HG02884 (cell line): Measurements from ENCODE around the gene AHCY.
"Not testable (repeated sequence)": the region's sequence is repeated elsewhere in the genome, so short reads cannot be mapped to it uniquely, and the experiment has no call there.

ENCODE experiments used
- ATAC-seq: cut with Tn5 transposase; IDR thresholded peaks from one replicate; pipeline ENCODE4 v1.9.1; 2021; ENCODE audit warnings: mild to moderate bottlenecking, moderate library complexity; ENCODE audit not compliant: unreplicated experiment

Gene AHCY

DNA sequence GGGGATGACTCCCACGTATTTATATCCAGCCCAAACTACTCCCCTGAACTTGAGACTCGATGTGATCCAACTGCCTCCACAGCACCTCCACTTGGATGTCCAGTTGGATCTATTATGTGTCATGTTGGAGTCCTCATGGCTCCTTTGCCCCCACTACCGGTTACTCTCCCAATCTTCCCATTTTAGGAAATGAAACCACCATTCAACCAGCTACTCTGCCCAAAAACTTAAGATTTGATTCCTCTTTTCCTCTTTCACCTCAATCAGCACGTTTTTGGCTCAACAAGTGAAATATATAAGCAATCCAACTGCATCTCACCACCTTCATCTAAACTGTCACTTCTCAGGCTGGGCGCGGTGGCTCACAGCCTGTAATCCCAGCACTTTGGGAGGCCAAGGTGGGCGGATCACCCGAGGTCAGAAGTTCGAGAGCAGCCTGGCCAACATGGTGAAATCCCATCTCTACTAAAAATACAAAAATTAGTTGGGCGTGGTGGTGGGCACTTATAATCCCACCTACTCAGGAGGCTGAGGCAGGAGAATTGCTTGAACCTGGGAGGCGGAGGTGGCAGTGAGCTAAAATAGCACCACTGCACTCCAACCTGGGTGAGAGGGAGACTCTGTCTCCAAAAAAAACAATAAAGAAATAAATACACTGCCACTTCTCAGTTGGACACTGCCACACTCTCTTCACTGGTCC, 3.4 kb downstream of the AHCY start:
- ATAC-seq, result no peak

- ATAC-seq, result not testable (repeated sequence)
These were observed 4.8 kb downstream of the AHCY start for GRCh38 chr20:34298294-34298784.

DNA sequence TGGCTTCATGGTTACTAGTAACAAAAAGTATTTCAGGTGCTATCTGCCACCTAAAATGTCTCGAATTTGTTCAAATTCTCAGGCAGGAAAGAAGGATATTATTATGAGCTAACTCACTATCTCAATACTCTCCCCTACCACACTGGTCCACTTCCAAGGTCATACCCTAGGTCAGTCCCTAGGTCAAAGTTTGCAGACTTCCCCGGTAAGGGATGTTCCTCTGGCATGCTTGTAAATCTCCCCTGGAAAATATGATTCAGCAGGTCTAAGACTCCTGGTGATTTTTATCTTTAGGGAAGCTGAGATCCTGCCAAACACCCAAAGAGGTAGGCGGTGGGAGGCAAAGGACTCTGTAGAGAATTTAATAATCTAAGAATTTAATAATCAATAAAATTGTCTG, 6.7 kb downstream of the AHCY start:
- no peak for ATAC-seq

DNA sequence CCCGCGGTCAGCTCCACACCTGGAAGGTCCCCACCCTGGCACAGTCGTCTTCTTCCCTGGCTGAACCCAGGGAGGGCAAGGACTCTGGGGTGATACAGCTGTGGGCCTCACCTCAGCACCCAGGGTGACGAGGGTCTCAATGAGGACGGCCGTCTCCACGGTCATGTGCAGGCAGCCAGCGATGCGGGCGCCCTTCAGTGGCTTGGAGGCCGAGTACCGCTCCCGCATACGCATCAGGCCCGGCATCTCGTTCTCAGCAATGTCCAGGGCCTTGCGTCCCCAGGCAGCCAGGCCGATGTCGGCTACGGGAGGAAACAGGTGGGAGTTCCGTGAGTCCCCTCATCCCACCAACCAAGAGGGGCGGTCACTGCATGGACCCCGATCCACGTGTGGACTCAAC, 7.9 kb downstream of the AHCY start:
- no peak for ATAC-seq

GRCh38 chr20:34294563-34294962, 8.6 kb downstream of the AHCY start:
- ATAC-seq, result no peak

GRCh38 chr20:34293589-34293988, 9.6 kb downstream of the AHCY start:
- ATAC-seq, result no peak

DNA sequence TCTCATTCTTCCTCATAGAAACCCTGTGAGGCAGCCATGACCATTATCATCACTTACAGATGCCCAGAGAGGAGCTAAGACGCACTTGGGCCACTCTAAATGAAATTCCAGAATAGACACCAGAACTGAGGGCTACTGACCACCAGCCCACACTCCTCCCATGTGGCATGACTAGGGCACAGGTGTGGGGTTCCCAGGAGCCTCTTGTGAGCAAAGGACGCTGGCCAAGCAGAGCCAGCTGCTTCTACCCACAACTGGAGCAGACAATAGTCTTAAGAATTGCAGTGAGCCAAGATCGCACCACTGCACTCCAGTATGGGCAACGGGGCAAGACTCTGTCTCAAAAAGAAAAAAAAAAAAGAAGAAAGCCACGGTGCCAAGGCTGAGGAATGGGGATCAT, 10.0 kb downstream of the AHCY start:
- ATAC-seq, result no peak

- no peak for ATAC-seq
These were observed 10.7 kb downstream of the AHCY start for GRCh38 chr20:34292496-34292895.

DNA sequence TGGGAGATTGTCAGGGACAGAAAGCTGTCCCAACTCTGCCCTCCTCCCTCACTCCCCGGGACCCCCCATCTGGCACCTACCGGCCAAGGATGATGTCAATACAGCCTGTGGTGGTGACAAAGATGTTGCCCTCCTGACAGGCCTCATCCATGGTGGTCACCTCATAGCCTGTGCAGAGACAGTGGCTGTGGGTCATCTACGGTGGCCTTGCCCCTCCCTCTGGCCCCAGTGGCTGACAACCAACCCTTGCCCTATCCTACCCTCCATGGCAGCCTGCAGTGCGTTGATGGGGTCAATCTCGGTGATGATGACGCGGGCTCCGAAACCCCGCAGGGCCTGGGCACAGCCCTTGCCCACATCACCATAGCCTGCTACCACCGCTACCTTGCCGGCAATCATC, 12.7 kb downstream of the AHCY start:
- no peak for ATAC-seq

DNA sequence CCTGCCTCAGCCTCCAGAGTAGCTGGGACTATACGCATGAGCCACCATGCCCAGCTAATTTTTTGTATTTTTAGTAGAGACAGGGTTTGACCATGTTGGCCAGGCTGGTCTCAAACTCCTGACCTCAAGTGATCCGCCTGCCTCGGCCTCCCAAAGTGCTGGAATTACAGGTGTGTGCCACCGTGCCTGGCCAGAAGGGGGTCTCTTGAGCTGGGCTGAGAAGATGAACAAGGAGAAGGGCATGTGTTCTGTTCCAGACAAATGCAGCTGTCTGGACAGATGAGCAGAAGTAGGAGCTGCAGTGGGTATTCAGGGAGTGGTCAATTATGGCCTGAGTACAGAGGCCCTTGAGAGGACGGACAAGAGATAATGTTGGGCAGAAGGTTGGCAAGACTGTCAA, 15.7 kb downstream of the AHCY start:
- ATAC-seq, result not testable (repeated sequence)

DNA sequence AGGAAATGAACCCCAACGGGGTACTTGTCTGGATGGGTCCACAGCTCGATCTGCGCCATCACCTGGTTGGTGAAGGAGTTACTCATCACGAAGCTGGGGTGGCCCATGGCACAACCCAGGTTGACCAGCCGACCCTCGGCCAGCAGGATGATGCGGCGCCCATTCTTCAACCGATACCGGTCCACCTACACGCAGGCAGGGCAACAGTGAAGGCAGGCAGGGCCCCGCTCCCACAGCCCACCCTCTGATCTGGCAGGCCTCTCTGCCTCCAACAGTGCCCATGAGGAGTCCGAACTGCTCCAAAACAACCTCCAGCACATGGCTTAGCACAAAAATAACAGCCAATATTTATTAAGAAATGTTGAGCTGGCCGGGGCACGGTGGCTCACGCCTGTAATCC, 17.7 kb downstream of the AHCY start:
- ATAC-seq, result no peak

DNA sequence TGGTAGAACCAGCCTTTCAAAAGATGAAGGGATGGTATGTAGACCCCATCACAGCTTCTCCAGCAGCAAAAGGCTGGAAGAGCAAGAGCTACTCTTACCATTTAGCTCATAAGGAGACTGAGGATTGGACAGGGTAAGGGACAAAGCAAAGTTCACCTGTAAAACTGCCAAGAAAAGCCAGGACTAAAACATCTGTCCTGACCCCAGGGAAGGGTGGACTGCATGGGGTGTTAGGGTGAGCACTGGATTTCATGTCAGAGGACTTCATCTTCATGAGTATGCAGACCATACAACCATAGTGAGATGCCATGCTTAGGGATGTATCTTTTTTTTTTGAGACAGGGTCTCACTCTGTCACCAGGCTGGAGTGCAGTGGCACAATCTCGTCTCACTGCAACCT, 19.3 kb downstream of the AHCY start:
- ATAC-seq, result no peak

GRCh38 chr20:34282041-34282440, 21.1 kb downstream of the AHCY start:
- ATAC-seq, result no peak

DNA sequence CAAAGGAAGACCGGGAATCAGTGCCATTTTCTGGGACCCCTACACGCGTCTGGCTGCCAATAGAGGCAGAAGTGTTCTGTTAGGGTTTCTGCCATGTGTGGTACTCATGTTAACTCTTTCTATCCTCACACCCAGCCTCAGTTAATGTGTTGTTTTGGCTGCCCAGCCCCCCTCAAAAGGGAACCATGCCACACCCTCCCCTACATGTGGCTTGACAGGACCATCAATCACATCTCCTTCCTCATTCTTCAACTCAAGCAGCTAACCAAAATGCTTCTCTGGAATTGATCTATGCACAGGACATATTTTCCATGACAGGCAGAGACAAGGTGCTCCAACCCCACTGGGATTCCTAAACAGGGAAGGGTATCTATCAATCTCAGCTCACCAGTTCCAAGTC, 22.0 kb downstream of the AHCY start:
- no peak for ATAC-seq

GRCh38 chr20:34274694-34275093, 28.5 kb downstream of the AHCY start:
- ATAC-seq, result no peak

DNA sequence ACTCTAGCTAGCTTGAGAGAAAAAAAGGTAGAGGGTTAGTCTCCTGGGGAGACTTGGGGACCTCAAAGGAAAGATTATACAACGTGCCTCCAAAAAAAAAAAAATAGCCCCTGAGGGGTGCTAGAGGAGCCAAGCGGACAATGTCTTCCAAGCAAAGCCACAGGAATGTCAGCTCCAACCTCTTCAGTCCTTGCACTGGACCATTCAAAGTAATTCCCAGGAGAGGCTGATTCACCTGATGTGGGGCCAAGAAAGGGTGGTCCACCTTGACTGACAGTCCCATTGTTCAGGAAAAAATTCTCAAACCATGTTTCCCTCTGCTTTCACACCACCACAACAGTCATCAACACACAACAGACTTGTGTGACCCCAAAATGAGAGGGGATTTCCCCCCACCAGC, 31.2 kb downstream of the AHCY start:
- no peak for ATAC-seq

GRCh38 chr20:34269996-34270627, 33.0 kb downstream of the AHCY start:
- ATAC-seq, result no peak

DNA sequence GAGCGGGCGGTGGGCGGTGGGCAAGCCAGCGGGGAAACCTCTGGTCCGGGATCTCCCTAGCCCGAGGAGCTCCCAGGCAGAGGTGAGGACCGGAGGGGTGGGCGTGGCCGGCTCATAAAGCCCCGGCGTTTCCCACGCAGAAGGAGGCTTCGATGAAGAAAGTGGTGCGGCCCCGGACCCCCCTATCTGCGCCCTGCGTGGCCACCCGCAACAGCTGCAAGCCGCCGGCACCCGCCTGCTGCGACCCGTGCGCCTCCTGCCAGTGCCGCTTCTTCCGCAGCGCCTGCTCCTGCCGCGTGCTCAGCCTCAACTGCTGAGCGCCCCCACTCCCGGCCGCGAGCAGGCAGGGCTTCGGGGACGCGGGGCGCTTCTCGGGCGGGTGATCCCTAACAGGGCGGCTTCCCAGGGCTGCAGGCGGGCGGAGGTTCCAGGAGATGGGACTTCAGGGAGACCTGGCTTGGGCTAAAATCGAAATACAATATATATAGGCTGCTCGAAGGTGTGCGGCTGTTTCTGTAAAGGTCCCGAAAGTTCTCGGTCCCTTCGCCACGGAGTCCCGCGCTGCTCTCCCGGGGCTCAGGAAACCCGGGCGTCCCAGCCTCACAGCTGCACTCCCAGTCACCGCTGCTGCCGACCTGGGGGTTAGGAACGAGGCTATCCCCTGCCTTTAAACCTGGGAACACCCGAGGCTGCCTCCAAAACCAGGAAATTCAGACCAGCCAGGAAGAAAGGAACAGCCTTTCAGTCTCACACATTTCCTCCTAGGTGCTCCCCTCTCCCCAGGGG, 34.1 kb downstream of the AHCY start:
- ATAC-seq, result no peak

GRCh38 chr20:34268145-34268544, 35.0 kb downstream of the AHCY start:
- no peak for ATAC-seq

DNA sequence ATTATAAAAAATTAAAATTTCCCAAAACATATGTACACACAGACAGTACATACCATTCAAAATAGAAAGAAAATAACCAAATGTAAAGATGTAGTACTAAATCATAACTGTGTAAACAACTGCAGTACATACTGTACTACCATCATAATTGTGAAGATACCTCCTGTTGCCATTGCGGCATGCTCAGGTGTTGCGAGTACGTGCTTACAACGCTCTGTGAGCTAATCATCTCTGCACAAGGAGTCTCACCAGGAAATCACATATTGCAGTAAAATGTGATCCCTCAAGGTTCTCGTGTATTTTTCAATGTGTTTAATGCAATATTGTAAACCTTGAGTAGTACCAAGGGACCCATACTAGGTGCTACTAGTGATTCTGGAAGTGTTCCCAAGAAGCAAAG, 39.0 kb downstream of the AHCY start:
- ATAC-seq, result no peak

DNA sequence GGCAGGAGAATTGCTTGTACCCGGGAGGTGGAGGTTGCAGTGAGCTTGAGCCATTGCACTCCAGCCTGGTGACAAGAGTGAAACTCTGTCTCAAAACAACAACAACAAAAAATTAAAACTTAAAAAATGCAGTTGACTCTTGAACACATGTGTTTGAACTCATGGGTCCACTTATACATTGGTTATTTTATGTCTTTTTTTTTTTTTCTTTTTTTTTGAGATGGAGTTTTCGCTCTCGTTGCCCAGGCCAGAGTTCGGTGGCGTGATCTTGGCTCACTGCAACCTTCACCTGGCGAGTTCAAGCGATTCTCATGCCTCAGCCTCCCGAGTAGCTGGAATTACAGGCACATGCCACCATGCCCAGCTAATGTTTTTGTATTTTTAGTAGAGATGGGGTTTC, 39.7 kb downstream of the AHCY start:
- not testable (repeated sequence) for ATAC-seq
